ENCODE data around the gene CCDC177.

CCDC177 gene

DNA sequence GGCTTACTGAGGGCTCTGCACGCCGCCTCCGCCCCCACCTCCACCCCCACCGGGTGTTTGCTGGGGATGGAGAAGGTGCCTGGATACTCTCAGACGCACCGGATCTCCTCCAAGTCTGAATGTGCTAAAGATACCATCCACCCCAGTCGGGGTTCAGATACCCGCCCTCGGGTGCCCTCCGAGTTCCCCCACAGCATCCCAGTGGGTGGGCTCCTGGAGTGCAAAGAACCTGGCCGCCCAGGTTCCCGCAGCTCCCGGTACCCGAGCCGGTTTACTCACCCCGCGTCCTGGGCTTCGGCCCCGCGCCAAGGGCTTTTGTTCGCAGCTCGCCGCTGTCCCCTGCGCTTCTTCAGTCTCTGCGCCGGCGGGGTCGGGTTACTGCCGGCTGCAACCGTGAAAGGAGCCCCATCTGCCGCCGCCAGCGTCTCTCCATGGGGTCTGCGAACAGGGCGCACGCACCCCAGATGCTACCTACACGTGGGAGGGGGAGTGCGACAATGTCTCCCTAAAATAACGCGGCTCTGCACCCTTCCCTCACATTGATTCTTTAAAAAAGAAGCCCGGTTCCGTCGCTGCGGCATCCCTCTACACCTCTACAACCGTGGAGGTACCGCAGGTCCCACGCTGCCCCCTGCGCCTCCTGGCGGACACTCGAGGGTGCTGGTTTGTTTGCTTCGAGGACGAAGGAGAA, at the start of gene CCDC177:
Gene CCDC177, minus strand, starts transcription at position 609 of the 691 bp plus-strand sequence. CDS start 1,249 bp downstream, outside the sequence.
- peak within 1 kb of the TSS; percentile 72 for H3K27ac Mint-ChIP-seq
- H3K4me1 Mint-ChIP-seq (ENCODE audit: low read depth): peaks cover 11% of the 10 kb centered on the region
- H3K36me3 Mint-ChIP-seq: peaks cover 2% of the 10 kb centered on the region
- H3K27me3 Mint-ChIP-seq: peaks cover 32% of the 10 kb centered on the region
- H3K4me3 Mint-ChIP-seq: peak within 1 kb of the TSS; percentile 93
- H3K9me3 Mint-ChIP-seq (ENCODE audit: low read depth): no peaks in the 10 kb centered on the region

GRCh38 chr14:69624136-69624535, 49.5 kb upstream of the CCDC177 start:
- Mint-ChIP-seq H3K4me3 (peak overlapping the region; percentile 35), H3K27me3 (no peaks in the 10 kb centered on the region), H3K27ac (peak overlapping the region; percentile 96), H3K4me1 (ENCODE audit: low read depth) (peaks cover 86% of the 10 kb centered on the region), H3K9me3 (ENCODE audit: low read depth) (no peaks in the 10 kb centered on the region), H3K36me3 (peaks cover 8% of the 10 kb centered on the region)

DNA sequence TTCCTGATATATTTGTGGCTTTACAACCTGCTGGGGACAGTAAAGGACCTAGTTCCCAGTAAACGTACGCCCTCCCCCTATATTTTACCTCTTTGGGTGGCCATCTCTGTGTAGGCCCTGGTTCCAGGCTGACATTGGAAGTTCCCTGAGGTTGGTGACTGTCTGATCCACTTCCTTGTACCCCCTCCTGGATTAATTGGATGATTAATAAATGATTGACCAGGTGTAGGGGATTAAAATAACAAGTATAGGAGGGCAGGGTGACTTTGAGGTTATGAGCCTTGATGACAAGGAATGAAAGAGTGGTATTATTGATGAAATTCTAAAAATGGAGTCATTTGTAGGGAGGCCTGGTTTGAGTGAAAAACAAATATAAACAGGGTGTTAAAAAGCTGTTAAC, 46.3 kb upstream of the CCDC177 start:
- peak overlapping the region; percentile 48 for H3K4me3 Mint-ChIP-seq
- H3K36me3 Mint-ChIP-seq: peaks cover 12% of the 10 kb centered on the region
- no peaks in the 10 kb centered on the region for H3K9me3 Mint-ChIP-seq (ENCODE audit: low read depth)
- H3K27me3 Mint-ChIP-seq: no peaks in the 10 kb centered on the region
- peak overlapping the region; percentile 98 for H3K27ac Mint-ChIP-seq
- H3K4me1 Mint-ChIP-seq (ENCODE audit: low read depth): peaks cover 93% of the 10 kb centered on the region

DNA sequence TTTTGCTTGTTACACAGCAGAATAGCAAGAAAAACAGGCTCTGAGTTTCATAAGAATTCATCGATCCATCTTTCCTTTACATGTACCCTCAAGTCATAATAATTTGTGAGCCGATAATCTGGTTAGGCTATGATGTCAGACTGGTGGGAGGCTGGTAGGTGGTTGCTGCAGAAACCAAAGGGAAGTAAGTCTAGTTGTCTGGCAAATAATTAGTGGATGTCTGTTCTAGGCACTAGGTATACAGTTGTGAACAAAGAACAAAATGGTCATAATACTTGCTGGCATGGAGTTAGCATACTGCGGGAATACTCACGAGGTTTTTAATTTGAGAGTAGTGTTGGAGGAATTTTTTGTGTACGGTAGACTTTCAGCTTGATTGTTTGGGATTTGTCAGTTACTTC, 45.5 kb upstream of the CCDC177 start:
- H3K9me3 Mint-ChIP-seq (ENCODE audit: low read depth): no peaks in the 10 kb centered on the region
- peaks cover 12% of the 10 kb centered on the region for H3K36me3 Mint-ChIP-seq
- H3K4me3 Mint-ChIP-seq: peak overlapping the region; percentile 48
- peak overlapping the region; percentile 98 for H3K27ac Mint-ChIP-seq
- H3K27me3 Mint-ChIP-seq: no peaks in the 10 kb centered on the region
- H3K4me1 Mint-ChIP-seq (ENCODE audit: low read depth): peaks cover 93% of the 10 kb centered on the region

GRCh38 chr14:69619012-69619411, 44.3 kb upstream of the CCDC177 start:
- Mint-ChIP-seq H3K36me3 (peaks cover 12% of the 10 kb centered on the region), H3K4me3 (peak overlapping the region; percentile 58), H3K27me3 (no peaks in the 10 kb centered on the region), H3K9me3 (ENCODE audit: low read depth) (no peaks in the 10 kb centered on the region), H3K4me1 (ENCODE audit: low read depth) (peaks cover 93% of the 10 kb centered on the region), H3K27ac (peak overlapping the region; percentile 98)

DNA sequence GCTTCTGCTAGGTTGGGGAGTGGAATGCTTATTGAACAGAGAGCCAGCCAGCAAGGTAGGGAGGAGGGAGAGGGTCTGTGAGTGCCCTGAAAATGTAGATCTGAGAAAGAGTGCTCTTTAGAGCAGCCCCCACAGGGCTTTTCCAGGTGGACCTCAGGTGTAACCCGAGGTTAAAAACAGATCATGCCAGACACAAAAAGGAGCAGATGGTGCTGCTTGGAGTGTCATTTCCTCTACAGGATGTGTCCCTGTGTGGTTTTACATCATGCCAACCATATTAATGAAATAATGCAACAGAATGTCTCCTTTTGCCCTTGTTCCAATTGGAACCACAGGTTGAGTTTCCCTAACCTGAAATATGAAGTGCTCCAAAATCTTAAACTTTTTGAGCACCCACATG, 43.1 kb upstream of the CCDC177 start:
- peak overlapping the region; percentile 96 for H3K4me3 Mint-ChIP-seq
- no peaks in the 10 kb centered on the region for H3K9me3 Mint-ChIP-seq (ENCODE audit: low read depth)
- H3K4me1 Mint-ChIP-seq (ENCODE audit: low read depth): peaks cover 93% of the 10 kb centered on the region

GRCh38 chr14:69616408-69616773, 41.7 kb upstream of the CCDC177 start:
- Mint-ChIP-seq H3K27me3 (no peaks in the 10 kb centered on the region), H3K4me3 (peak overlapping the region; percentile 96), H3K9me3 (ENCODE audit: low read depth) (no peaks in the 10 kb centered on the region), H3K36me3 (peaks cover 13% of the 10 kb centered on the region), H3K4me1 (ENCODE audit: low read depth) (peaks cover 90% of the 10 kb centered on the region), H3K27ac (peak overlapping the region; percentile 98)

More for the DNA sequence above, 43.1 kb upstream of the CCDC177 start:
- peak overlapping the region; percentile 98 for H3K27ac Mint-ChIP-seq
- no peaks in the 10 kb centered on the region for H3K27me3 Mint-ChIP-seq
- H3K36me3 Mint-ChIP-seq: peaks cover 12% of the 10 kb centered on the region

GRCh38 chr14:69615496-69616407, 41.1 kb upstream of the CCDC177 start:
- H3K4me1 Mint-ChIP-seq (ENCODE audit: low read depth): peaks cover 87% of the 10 kb centered on the region

DNA sequence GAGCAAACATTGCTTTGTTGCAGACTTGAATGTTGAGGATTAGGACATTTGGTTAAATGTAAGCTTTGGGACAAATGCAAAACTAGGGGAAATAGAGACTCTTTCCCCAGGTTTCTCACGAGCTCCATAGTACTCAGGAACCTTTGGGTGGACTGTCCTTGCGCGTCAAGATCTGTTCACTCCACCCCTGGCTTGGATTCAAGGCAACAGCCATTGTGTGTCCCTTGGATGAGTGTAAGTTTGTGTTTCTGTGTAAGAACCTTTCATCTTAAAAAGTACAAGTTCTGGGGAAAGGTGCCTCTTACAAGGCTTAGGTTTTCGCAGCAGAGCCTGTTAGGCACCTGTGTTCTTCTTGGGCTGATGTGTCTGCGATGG, 40.4 kb upstream of the CCDC177 start:
- H3K27ac Mint-ChIP-seq: peak overlapping the region; percentile 98
- no peaks in the 10 kb centered on the region for H3K9me3 Mint-ChIP-seq (ENCODE audit: low read depth)
- peak overlapping the region; percentile 96 for H3K4me3 Mint-ChIP-seq
- H3K27me3 Mint-ChIP-seq: no peaks in the 10 kb centered on the region
- H3K4me1 Mint-ChIP-seq (ENCODE audit: low read depth): peaks cover 87% of the 10 kb centered on the region
- peaks cover 10% of the 10 kb centered on the region for H3K36me3 Mint-ChIP-seq

More at GRCh38 chr14:69615496-69616407, 41.1 kb upstream of the CCDC177 start:
- Mint-ChIP-seq H3K4me3 (peak overlapping the region; percentile 96), H3K27ac (peak overlapping the region; percentile 98), H3K36me3 (peaks cover 13% of the 10 kb centered on the region), H3K9me3 (ENCODE audit: low read depth) (no peaks in the 10 kb centered on the region), H3K27me3 (no peaks in the 10 kb centered on the region)

GRCh38 chr14:69614592-69614991, 39.9 kb upstream of the CCDC177 start:
- Mint-ChIP-seq H3K36me3 (peaks cover 7% of the 10 kb centered on the region), H3K9me3 (ENCODE audit: low read depth) (no peaks in the 10 kb centered on the region), H3K27me3 (no peaks in the 10 kb centered on the region), H3K27ac (peak overlapping the region; percentile 98), H3K4me3 (peak overlapping the region; percentile 96), H3K4me1 (ENCODE audit: low read depth) (peaks cover 86% of the 10 kb centered on the region)

GRCh38 chr14:69613312-69614073, 38.8 kb upstream of the CCDC177 start:
- H3K36me3 Mint-ChIP-seq: peaks cover 3% of the 10 kb centered on the region
- peak overlapping the region; percentile 98 for H3K27ac Mint-ChIP-seq
- peaks cover 78% of the 10 kb centered on the region for H3K4me1 Mint-ChIP-seq (ENCODE audit: low read depth)
- no peaks in the 10 kb centered on the region for H3K9me3 Mint-ChIP-seq (ENCODE audit: low read depth)
- peak overlapping the region; percentile 96 for H3K4me3 Mint-ChIP-seq
- no peaks in the 10 kb centered on the region for H3K27me3 Mint-ChIP-seq

GRCh38 chr14:69612783-69613130, 38.1 kb upstream of the CCDC177 start:
- Mint-ChIP-seq H3K36me3 (peaks cover 3% of the 10 kb centered on the region), H3K4me3 (peak overlapping the region; percentile 96), H3K27ac (peak overlapping the region; percentile 98), H3K9me3 (ENCODE audit: low read depth) (no peaks in the 10 kb centered on the region), H3K4me1 (ENCODE audit: low read depth) (peaks cover 71% of the 10 kb centered on the region), H3K27me3 (no peaks in the 10 kb centered on the region)

GRCh38 chr14:69612014-69612782, 37.5 kb upstream of the CCDC177 start:
- peaks cover 65% of the 10 kb centered on the region for H3K4me1 Mint-ChIP-seq (ENCODE audit: low read depth)
- H3K27ac Mint-ChIP-seq: peak overlapping the region; percentile 98
- H3K27me3 Mint-ChIP-seq: no peaks in the 10 kb centered on the region
- H3K36me3 Mint-ChIP-seq: peaks cover 3% of the 10 kb centered on the region
- H3K9me3 Mint-ChIP-seq (ENCODE audit: low read depth): no peaks in the 10 kb centered on the region
- peak overlapping the region; percentile 96 for H3K4me3 Mint-ChIP-seq

All from activated naive CD8-positive, alpha-beta T cell (primary cell).